Muscle layer of duodenum (tissue), 2 donors: ENCODE measurements around the gene QKI.

Experiments used
- H3K27ac ChIP-seq: one replicate; pipeline ENCODE4 v1.7.0; 2013; ENCODE audit warnings: mild to moderate bottlenecking, low read length
- H3K27me3 ChIP-seq: one replicate; pipeline ENCODE4 v1.7.0; 2013; ENCODE audit warnings: low read depth, mild to moderate bottlenecking, control low read depth, low read length
- H3K36me3 ChIP-seq, 2 donors: one replicate each; pipeline ENCODE4 v1.7.0; 2013; ENCODE audit warnings: low read length in 2 of 2, control low read depth in 1 of 2, mild to moderate bottlenecking in 1 of 2; ENCODE audit not compliant: insufficient read depth in 2 of 2, control insufficient read depth in 1 of 2
- H3K4me1 ChIP-seq, 2 donors: one replicate each; pipeline ENCODE4 v1.7.0; 2013; ENCODE audit warnings: low read length in 2 of 2, mild to moderate bottlenecking in 2 of 2, control low read depth in 1 of 2, moderate library complexity in 1 of 2; ENCODE audit not compliant: insufficient read depth in 2 of 2, control insufficient read depth in 1 of 2
- H3K4me3 ChIP-seq, 2 donors: one replicate each; pipeline ENCODE4 v1.7.0; 2013; ENCODE audit warnings: low read length in 2 of 2, low read depth in 1 of 2, mild to moderate bottlenecking in 1 of 2
- H3K9me3 ChIP-seq, 2 donors: one replicate each; pipeline ENCODE4 v1.7.0; 2013; ENCODE audit warnings: low read length in 2 of 2, control low read depth in 1 of 2, mild to moderate bottlenecking in 1 of 2; ENCODE audit not compliant: control insufficient read depth in 1 of 2
- donor health status: healthy.

The QKI gene

GRCh38 chr6:163405412-163406309 is 8.9 kb upstream of the QKI start:
- H3K4me3 ChIP-seq = peak overlapping the region; percentile 58 to 61
- H3K4me1 ChIP-seq = peaks cover 0 to 12% of the 10 kb centered on the region in 2 donors
- no peaks in the 10 kb centered on the region for H3K27me3 ChIP-seq
- H3K36me3 ChIP-seq = no peaks in the 10 kb centered on the region
- peak overlapping the region; percentile 83 for H3K27ac ChIP-seq
- H3K9me3 ChIP-seq = no peaks in the 10 kb centered on the region

- Histone ChIP-seq H3K4me3 (peak overlapping the region; percentile 58 to 61), H3K27ac (peak overlapping the region; percentile 83), H3K9me3 (no peaks in the 10 kb centered on the region), H3K4me1 (peaks cover 0 to 12% of the 10 kb centered on the region in 2 donors), H3K36me3 (no peaks in the 10 kb centered on the region), H3K27me3 (no peaks in the 10 kb centered on the region)
Measured at GRCh38 chr6:163406366-163406765, 8.2 kb upstream of the QKI start.

DNA sequence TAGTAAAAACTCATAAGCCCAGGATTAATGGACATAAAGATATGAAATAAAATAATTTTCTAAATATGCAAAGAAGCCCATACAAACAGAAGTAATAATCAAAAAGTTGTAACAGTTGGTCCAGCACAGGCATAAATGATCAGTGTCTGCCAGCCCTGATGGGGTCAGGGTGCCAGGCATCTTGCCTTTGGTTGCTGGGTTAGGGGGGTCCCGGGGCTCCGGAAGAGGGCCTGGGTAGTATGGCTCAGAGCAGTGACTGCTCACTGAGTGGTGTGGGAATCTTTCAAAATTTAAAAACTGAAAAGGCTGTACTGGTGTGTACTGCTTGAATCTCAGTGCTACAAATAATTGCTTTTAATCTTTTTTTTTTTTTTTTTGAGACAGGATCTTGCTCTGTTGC is 7.7 kb upstream of the QKI start:
- peaks cover 0 to 14% of the 10 kb centered on the region in 2 donors for H3K4me1 ChIP-seq
- no peaks in the 10 kb centered on the region for H3K9me3 ChIP-seq
- no peaks in the 10 kb centered on the region for H3K27me3 ChIP-seq
- no peaks in the 10 kb centered on the region for H3K36me3 ChIP-seq
- H3K27ac ChIP-seq = peak overlapping the region; percentile 83
- no peak overlapping the region for H3K4me3 ChIP-seq

GRCh38 chr6:163408352-163408991 is 6.0 kb upstream of the QKI start:
- no peaks in the 10 kb centered on the region for H3K9me3 ChIP-seq
- no peak overlapping the region for H3K4me3 ChIP-seq
- H3K27me3 ChIP-seq = no peaks in the 10 kb centered on the region
- peaks cover 0 to 21% of the 10 kb centered on the region in 2 donors for H3K4me1 ChIP-seq
- H3K27ac ChIP-seq = no peak overlapping the region
- H3K36me3 ChIP-seq = peaks cover 0 to 4% of the 10 kb centered on the region in 2 donors

DNA sequence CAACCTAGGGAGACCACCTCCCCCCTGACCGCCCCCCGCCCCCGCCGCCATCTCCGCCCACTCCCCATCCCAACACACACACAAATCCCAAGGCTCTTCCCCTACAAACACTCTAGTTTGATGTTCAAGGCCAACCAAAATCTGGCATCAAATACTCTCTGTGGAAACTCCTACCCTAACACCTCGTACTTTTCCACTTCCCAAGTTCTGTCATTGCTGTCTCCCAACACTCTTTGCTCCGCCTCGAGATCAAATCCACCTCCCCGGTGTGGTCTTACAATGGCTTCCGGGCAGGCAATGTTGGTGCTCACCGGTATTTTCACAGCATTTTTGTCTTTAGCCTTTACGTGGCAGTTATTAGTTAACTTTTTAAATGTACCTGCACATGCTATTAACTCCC is 4.8 kb upstream of the QKI start:
- H3K4me3 ChIP-seq = no peak overlapping the region
- peaks cover 0 to 6% of the 10 kb centered on the region in 2 donors for H3K36me3 ChIP-seq
- no peaks in the 10 kb centered on the region for H3K27me3 ChIP-seq
- H3K4me1 ChIP-seq = peaks cover 0 to 21% of the 10 kb centered on the region in 2 donors
- no peak overlapping the region for H3K27ac ChIP-seq
- no peaks in the 10 kb centered on the region for H3K9me3 ChIP-seq

DNA sequence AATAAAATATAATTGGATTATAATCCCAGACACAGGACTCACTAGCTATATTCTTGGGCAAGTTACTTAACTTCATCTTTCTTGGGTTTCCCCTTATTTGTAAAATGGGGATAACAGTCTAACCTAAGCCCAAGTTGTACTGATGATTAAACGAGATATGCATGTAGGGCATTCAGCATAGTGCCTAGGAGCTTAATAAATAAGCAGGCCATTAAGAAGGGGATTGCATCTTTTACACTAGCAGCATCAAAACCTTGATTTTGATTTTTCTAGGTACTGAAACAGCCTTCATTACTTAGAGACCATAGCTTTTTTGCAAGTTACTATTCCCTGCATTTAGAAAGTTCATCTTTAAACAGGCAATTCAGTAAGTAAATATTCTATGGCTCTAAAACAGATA is 2.2 kb upstream of the QKI start:
- Histone ChIP-seq H3K4me3 (peak overlapping the region; percentile 76 to 77), H3K9me3 (no peaks in the 10 kb centered on the region), H3K27ac (peak overlapping the region; percentile 97), H3K27me3 (no peaks in the 10 kb centered on the region), H3K4me1 (peaks cover 0 to 9% of the 10 kb centered on the region in 2 donors), H3K36me3 (peaks cover 0 to 13% of the 10 kb centered on the region in 2 donors)

- Histone ChIP-seq H3K4me3 (peak overlapping the region; percentile 76 to 77), H3K9me3 (no peaks in the 10 kb centered on the region), H3K36me3 (peaks cover 0 to 13% of the 10 kb centered on the region in 2 donors), H3K4me1 (peaks cover 0 to 9% of the 10 kb centered on the region in 2 donors), H3K27me3 (no peaks in the 10 kb centered on the region), H3K27ac (peak overlapping the region; percentile 97)
Measured at GRCh38 chr6:163412801-163413344, 1.6 kb upstream of the QKI start.

GRCh38 chr6:163413345-163414116 is 987 bp upstream of the QKI start:
- H3K27ac ChIP-seq = peak overlapping the region; percentile 97
- H3K27me3 ChIP-seq = no peaks in the 10 kb centered on the region
- peaks cover 0 to 13% of the 10 kb centered on the region in 2 donors for H3K36me3 ChIP-seq
- peak overlapping the region; percentile 76 to 77 for H3K4me3 ChIP-seq
- no peaks in the 10 kb centered on the region for H3K9me3 ChIP-seq
- H3K4me1 ChIP-seq = peaks cover under 1 to 10% of the 10 kb centered on the region in 2 donors

DNA sequence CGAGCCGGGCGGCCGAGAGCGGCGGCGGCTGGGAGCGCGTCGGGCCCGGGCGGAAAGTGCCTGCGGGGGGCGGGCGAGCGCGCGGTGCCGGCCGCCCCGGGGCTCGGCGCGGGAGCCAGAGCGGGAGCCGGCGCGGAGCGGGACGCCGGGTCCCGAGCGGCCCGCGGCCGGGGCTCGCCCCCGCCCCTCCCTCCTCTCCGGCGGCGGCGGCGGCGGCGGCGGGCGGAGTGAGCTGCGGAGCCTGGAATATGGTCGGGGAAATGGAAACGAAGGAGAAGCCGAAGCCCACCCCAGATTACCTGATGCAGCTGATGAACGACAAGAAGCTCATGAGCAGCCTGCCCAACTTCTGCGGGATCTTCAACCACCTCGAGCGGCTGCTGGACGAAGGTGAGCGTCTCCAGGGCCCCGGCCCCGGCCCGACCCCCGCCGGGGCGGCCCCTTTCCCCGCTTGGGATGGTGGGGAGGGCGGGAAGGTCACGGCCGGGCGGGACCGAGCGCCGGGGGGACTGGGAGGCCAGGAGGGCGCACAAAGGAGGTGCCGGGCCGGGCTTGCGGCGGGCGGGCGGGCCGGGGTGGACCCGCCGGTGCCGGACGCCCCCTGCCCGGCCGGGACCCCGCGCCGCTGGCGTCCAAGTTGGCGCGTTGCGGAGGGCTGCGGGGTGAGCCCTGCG is 565 bp downstream of the QKI start:
- peak overlapping the region; percentile 69 for H3K27ac ChIP-seq
- no peaks in the 10 kb centered on the region for H3K27me3 ChIP-seq
- peaks cover 9 to 24% of the 10 kb centered on the region in 2 donors for H3K4me1 ChIP-seq
- H3K36me3 ChIP-seq = peaks cover 0 to 13% of the 10 kb centered on the region in 2 donors
- no peaks in the 10 kb centered on the region for H3K9me3 ChIP-seq
- H3K4me3 ChIP-seq = peak overlapping the region; percentile 91 to 93

- H3K4me3 ChIP-seq = peak overlapping the region; percentile 91 to 93
- peak overlapping the region; percentile 94 for H3K27ac ChIP-seq
- H3K4me1 ChIP-seq = peaks cover 9 to 31% of the 10 kb centered on the region in 2 donors
- H3K9me3 ChIP-seq = no peaks in the 10 kb centered on the region
- H3K27me3 ChIP-seq = no peaks in the 10 kb centered on the region
- peaks cover 0 to 13% of the 10 kb centered on the region in 2 donors for H3K36me3 ChIP-seq
Measured at GRCh38 chr6:163415620-163416556, 1.4 kb downstream of the QKI start.
